ENCODE data around the gene PRR5L.

Gene PRR5L

GRCh38 chr11:36361472-36361871 lies 65.4 kb downstream of the PRR5L start:
- DNase-seq, result no peak

- no peak for DNase-seq
Measured at GRCh38 chr11:36361901-36362391, 65.9 kb downstream of the PRR5L start.

GRCh38 chr11:36362902-36363301 lies 66.8 kb downstream of the PRR5L start:
- no peak for DNase-seq

- no peak for DNase-seq
Measured at GRCh38 chr11:36363361-36364268, 67.5 kb downstream of the PRR5L start.

- DNase-seq, result no peak
Measured at GRCh38 chr11:36364551-36365325, 68.7 kb downstream of the PRR5L start.

GRCh38 chr11:36365907-36366306 lies 69.8 kb downstream of the PRR5L start:
- no peak for DNase-seq

- no peak for DNase-seq
Measured at GRCh38 chr11:36367806-36368680, 72.0 kb downstream of the PRR5L start.

- DNase-seq, result no peak
Measured at GRCh38 chr11:36371181-36371580, 75.1 kb downstream of the PRR5L start.

GRCh38 chr11:36371590-36371989 lies 75.5 kb downstream of the PRR5L start:
- no peak for DNase-seq

GRCh38 chr11:36372101-36372771 lies 76.1 kb downstream of the PRR5L start:
- DNase-seq, result no peak

GRCh38 chr11:36373016-36374010 lies 77.2 kb downstream of the PRR5L start:
- no peak for DNase-seq

- no peak for DNase-seq
Measured at GRCh38 chr11:36374726-36375125, 78.6 kb downstream of the PRR5L start.

- no peak for DNase-seq
Measured at GRCh38 chr11:36375353-36376008, 79.4 kb downstream of the PRR5L start.

GRCh38 chr11:36376009-36376887 lies 80.2 kb downstream of the PRR5L start:
- no peak for DNase-seq

GRCh38 chr11:36376888-36377758 lies 81.0 kb downstream of the PRR5L start:
- peak; percentile 50 for DNase-seq

- DNase-seq, result no peak
Measured at GRCh38 chr11:36377759-36378564, 81.9 kb downstream of the PRR5L start.

- DNase-seq, result no peak
Measured at GRCh38 chr11:36379653-36380052, 83.6 kb downstream of the PRR5L start.

Data from NCI-H526 treated with DMSO at 0.1 percent for 48 hours (cell line).